SK-N-SH (cell line): ENCODE results near the gene MRPL57. TPM values are rescaled to one million over a fixed set of nuclear protein-coding genes. Genes with fewer than 3 reads are reported as not detected.

ENCODE experiments used
- CTCF ChIA-PET: fragments of 300-600, 350-600 bp; formaldehyde crosslinking; extraction: SDS; loops from one replicate; lab custom pipeline; 2021; lab: Yijun Ruan, JAX
- POLR2A ChIA-PET: fragments of 350-600 bp; sonication (Branson Sonifier 250); formaldehyde crosslinking; extraction: SDS; loops from one replicate; lab custom pipeline; 2020; ENCODE audit warnings: antibody characterized with exemption, inconsistent platforms; lab: Yijun Ruan, JAX
- DNase-seq: peaks from one replicate; pipeline ENCODE4 v3.0.0; 2012
- H2AFZ ChIP-seq: fragments of 200-600 bp; sonication (generic); 2 replicates; pipeline ENCODE4 v1.8.1; 2016; ENCODE audit warnings: antibody characterized with exemption, mild to moderate bottlenecking, low read depth
- H3F3A ChIP-seq: fragments of 200-600 bp; sonication (generic); replicated peaks from 2 replicates; pipeline ENCODE3; 2016; ENCODE audit warnings: antibody characterized with exemption, mild to moderate bottlenecking; ENCODE audit not compliant: insufficient read depth
- H3K27ac ChIP-seq, 2 experiments: fragments of 200-500 bp in 1 of 2; fragments of 200-600 bp in 1 of 2; sonication (Bioruptor generic) in 1 of 2; sonication (generic), shearing (Covaris generic) in 1 of 2; 2 replicates each; pipeline versions ENCODE4 v1.5.1 to v1.6.1; 2014 to 2016; ENCODE audit warnings: low read depth in 2 of 2, inconsistent platforms in 1 of 2, low read length in 1 of 2, mild to moderate bottlenecking in 1 of 2, mixed read lengths in 1 of 2
- H3K27me3 ChIP-seq: fragments of 200-600 bp; sonication (generic), shearing (Covaris generic); 2 replicates; pipeline ENCODE4 v1.6.1; 2016; ENCODE audit warnings: mixed run types; ENCODE audit not compliant: insufficient read depth
- H3K36me3 ChIP-seq, 2 experiments: fragments of 200-500 bp in 1 of 2; fragments of 200-600 bp in 1 of 2; sonication (Bioruptor generic) in 1 of 2; sonication (generic) in 1 of 2; replicated peaks in 1 of 2; 2 replicates each; pipeline versions ENCODE3 to v1.5.1; 2014 to 2016; ENCODE audit warnings: low read length in 1 of 2, mild to moderate bottlenecking in 1 of 2; ENCODE audit not compliant: insufficient read depth in 2 of 2, control insufficient read depth in 1 of 2
- H3K4me1 ChIP-seq, 2 experiments: fragments of 200-500 bp in 1 of 2; fragments of 200-600 bp in 1 of 2; sonication (Bioruptor generic) in 1 of 2; sonication (generic), shearing (Covaris generic) in 1 of 2; 2 replicates each; pipeline versions ENCODE4 v1.5.1 to v1.6.1; 2014 to 2016; ENCODE audit warnings: low read depth in 1 of 2, low read length in 1 of 2, mixed run types in 1 of 2; ENCODE audit not compliant: insufficient read depth in 2 of 2, control insufficient read depth in 1 of 2
- H3K4me2 ChIP-seq: fragments of 200-600 bp; sonication (generic), shearing (Covaris generic); 2 replicates; pipeline ENCODE4 v1.6.1; 2017; ENCODE audit warnings: mixed run types
- H3K4me3 ChIP-seq, 2 experiments: fragments of 200-500 bp in 1 of 2; fragments of 200-600 bp in 1 of 2; sonication (Bioruptor generic) in 1 of 2; sonication (generic), shearing (Covaris generic) in 1 of 2; 2 replicates each; pipeline versions ENCODE4 v1.5.1 to v1.8.1; 2014 to 2016; ENCODE audit warnings: low read depth in 2 of 2, inconsistent platforms in 1 of 2, low read length in 1 of 2, mild to moderate bottlenecking in 1 of 2, mixed read lengths in 1 of 2, moderate library complexity in 1 of 2
- H3K79me2 ChIP-seq: fragments of 200-600 bp; sonication (generic); 2 replicates; pipeline ENCODE4 v1.8.1; 2017; ENCODE audit warnings: mild to moderate bottlenecking; ENCODE audit not compliant: insufficient read depth
- H3K9ac ChIP-seq: fragments of 200-600 bp; sonication (generic); 2 replicates; pipeline ENCODE4 v1.6.1; 2017; ENCODE audit warnings: mixed run types
- H3K9me2 ChIP-seq: fragments of 200-600 bp; sonication (generic); 2 replicates; pipeline ENCODE4 v1.6.1; 2017; ENCODE audit warnings: mixed run types
- H3K9me3 ChIP-seq: fragments of 200-600 bp; sonication (generic); 2 replicates; pipeline ENCODE4 v1.6.1; 2017; ENCODE audit warnings: mixed run types, mild to moderate bottlenecking, moderate library complexity
- H4K20me1 ChIP-seq: fragments of 200-600 bp; sonication (generic); 2 replicates; pipeline ENCODE4 v1.6.1; 2017; ENCODE audit warnings: mild to moderate bottlenecking, mixed run types; ENCODE audit not compliant: insufficient read depth
- CHD2 ChIP-seq: fragments of 150-350 bp; IDR thresholded peaks from 2 replicates; pipeline ENCODE4 v1.6.1; 2018; ENCODE audit warnings: low read length; ENCODE audit not compliant: partially characterized antibody
- ELF1 ChIP-seq: IDR thresholded peaks from 2 replicates; pipeline ENCODE4 v1.4.0; 2012
- EP300 ChIP-seq, 2 experiments: IDR thresholded peaks; 2 replicates each; pipeline versions ENCODE4 v1.4.0 to v1.6.1; 2012; ENCODE audit warnings: borderline replicate concordance in 1 of 2, low read depth in 1 of 2, low read length in 1 of 2
- FOXJ3 ChIP-seq: sonication (generic); formaldehyde crosslinking; IDR thresholded peaks from 2 replicates; pipeline ENCODE4 v1.5.1; 2020; ENCODE audit warnings: mild to moderate bottlenecking, missing genetic modification reagents
- JUND ChIP-seq: IDR thresholded peaks from 2 replicates; pipeline ENCODE4 v1.4.0; 2012
- MEF2A ChIP-seq: IDR thresholded peaks from 2 replicates; pipeline ENCODE4 v1.4.0; 2012; ENCODE audit warnings: low read depth, borderline replicate concordance
- NFIC ChIP-seq: IDR thresholded peaks from 2 replicates; pipeline ENCODE4 v1.4.0; 2012; ENCODE audit warnings: borderline replicate concordance
- RAD21 ChIP-seq: IDR thresholded peaks from 2 replicates; pipeline ENCODE4 v1.6.1; 2012; ENCODE audit warnings: mild to moderate bottlenecking, low read length
- RFX5 ChIP-seq: IDR thresholded peaks from 2 replicates; pipeline ENCODE4 v1.6.1; 2012; ENCODE audit warnings: mild to moderate bottlenecking, improper control_type of control experiment, low read length
- TEAD4 ChIP-seq: IDR thresholded peaks from 2 replicates; pipeline ENCODE4 v1.4.0; 2012; ENCODE audit warnings: mild to moderate bottlenecking, borderline replicate concordance; ENCODE audit not compliant: insufficient read depth
- WGBS: methylation state at CpG from one replicate; pipeline ENCODE4 v1.1.6; 2017; ENCODE audit warnings: low lambda C conversion rate; 5-methylcytosine and 5-hydroxymethylcytosine counted together
- polyA plus RNA-seq, 3 experiments: library from polyadenylated mRNA; depleted of rRNA; stranded (reverse); fragments of >200 nt; gene quantifications; 2 replicates each; pipeline ENCODE4 v1.2.3, GENCODE V29; 2012
- small RNA-seq, 7 experiments: library from RNA; depleted of rRNA; stranded (forward); fragments of <200 nt; gene quantifications; one replicate each; pipeline ENCODE3, GENCODE V24; 2012
- TF ChIP-seq, protein P1 (sequence below): fragments of 150-350 bp; IDR thresholded peaks from 2 replicates; pipeline ENCODE4 v1.6.1; 2016; ENCODE audit warnings: mild to moderate bottlenecking, low read depth, low read length
- TF ChIP-seq, protein P2 (sequence below): IDR thresholded peaks from 2 replicates; pipeline ENCODE4 v1.4.0; 2012; ENCODE audit warnings: low read depth, borderline replicate concordance

MRPL57 gene
- polyA plus RNA-seq, 1 of the 3 experiments (the other 2 are of a cell fraction), result 19.9 TPM

DNA sequence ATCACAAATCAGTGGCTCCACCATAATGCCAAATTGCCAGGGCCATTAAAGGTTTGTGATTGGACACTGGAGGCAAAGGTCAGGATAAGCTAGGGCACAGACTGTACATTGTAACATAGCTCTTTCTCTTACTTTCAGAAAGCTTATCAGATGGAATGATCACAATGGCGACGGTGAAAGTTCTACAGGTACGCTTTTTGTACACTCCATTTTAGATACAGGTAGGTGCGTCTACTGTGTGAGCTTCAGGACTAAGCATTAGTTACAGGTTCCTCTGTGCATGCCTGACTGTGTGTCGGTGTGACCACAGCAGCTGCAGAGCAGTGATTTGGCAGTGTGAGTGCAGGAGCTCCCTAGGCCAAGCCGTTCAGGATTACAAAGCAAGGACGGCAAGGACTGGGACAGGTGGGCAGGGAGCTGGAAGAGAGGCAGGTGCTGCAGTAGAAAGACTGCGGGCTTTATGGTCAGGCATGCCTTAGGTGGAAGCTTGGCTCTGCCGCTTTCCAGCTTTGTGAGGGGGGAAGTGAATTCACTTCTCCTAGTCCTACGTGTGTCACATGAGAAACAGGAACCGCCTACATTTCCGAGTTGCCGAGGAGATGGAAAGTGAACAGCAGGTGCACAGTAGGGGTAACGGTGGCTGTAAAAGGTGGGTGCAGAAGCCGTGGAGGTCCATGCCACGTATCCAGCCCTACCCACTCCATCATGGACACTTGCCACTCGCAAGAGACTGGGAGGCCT, 49.6 kb downstream of the MRPL57 start:
- Histone ChIP-seq H3K79me2 (no peaks in the 10 kb centered on the region), H3K9me3 (0 out of 2 replicates have a peak, but pooled peaks cover 2% of the 10 kb centered on the region), H3K27me3 (peaks cover 7% of the 10 kb centered on the region; the same call in 1 of the 2 replicates), H3F3A (no peaks in the 10 kb centered on the region), H4K20me1 (no peaks in the 10 kb centered on the region), H2AFZ (no peak overlapping the region), H3K9ac (no peak overlapping the region)
- 41% methylated on average over 17 of the region's 17 CpGs for WGBS
- TF ChIP-seq FOXJ3 (CRISPR knock-in tag) (no peak), ELF1 (no peak)
- TF ChIP-seq, all 33 proteins: peak for 0
- no peak for DNase-seq
- H3K36me3 ChIP-seq, result no peaks in the 10 kb centered on the region
- H3K9me2 ChIP-seq, result no peaks in the 10 kb centered on the region
- H3K4me1 ChIP-seq, result no peaks in the 10 kb centered on the region; a peak in 1 of 4 replicates
- CTCF ChIA-PET, result interaction anchor here (0.7 to 1.1 kb wide), 2 partner anchors 20 to 49 kb away, joined by 3 read pairs; partner anchors contain the start of genes MRPL57 and SKA3
- H3K4me2 ChIP-seq, result no peak overlapping the region
- POLR2A ChIA-PET, result no interaction called here
- no peak overlapping the region for H3K4me3 ChIP-seq
- no peak overlapping the region for H3K27ac ChIP-seq

DNA sequence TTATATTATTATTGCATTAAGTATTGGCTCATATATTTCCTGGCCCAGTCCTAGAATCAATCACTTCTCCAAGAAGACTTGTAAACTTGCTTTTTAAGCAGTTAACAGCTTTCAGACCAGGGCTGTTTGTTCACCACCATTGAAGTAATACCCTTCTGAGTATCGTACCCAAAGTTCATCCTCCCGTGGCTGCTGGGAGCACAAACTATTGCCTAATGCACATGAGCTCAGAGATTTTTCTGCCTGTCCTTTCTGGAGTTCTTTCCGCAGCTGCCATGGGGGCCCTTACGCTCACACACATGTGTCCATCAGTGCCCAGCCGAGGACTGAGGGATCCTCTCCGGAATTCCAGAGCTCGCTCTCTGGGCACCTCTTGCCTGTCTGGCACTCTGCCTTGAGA, 51.5 kb downstream of the MRPL57 start:
- no peaks in the 10 kb centered on the region for H4K20me1 ChIP-seq
- no peaks in the 10 kb centered on the region for H3K9me2 ChIP-seq
- H3K27me3 ChIP-seq, result peaks cover 7% of the 10 kb centered on the region; the same call in 1 of the 2 replicates
- H3K4me2 ChIP-seq, result no peak overlapping the region
- no peak overlapping the region for H3K27ac ChIP-seq
- TF ChIP-seq, protein P1, sequence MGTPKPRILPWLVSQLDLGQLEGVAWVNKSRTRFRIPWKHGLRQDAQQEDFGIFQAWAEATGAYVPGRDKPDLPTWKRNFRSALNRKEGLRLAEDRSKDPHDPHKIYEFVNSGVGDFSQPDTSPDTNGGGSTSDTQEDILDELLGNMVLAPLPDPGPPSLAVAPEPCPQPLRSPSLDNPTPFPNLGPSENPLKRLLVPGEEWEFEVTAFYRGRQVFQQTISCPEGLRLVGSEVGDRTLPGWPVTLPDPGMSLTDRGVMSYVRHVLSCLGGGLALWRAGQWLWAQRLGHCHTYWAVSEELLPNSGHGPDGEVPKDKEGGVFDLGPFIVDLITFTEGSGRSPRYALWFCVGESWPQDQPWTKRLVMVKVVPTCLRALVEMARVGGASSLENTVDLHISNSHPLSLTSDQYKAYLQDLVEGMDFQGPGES, result no peak
- no peak for TF ChIP-seq MEF2A
- no peak for TF ChIP-seq JUND
- TF ChIP-seq TEAD4, result no peak
- no peak for TF ChIP-seq EP300 (IDR thresholded peaks at IDR 0.05; ENCODE audit: borderline replicate concordance in 1 of 2, low read depth in 1 of 2, low read length in 1 of 2)
- TF ChIP-seq RFX5, result no peak
- TF ChIP-seq RAD21, result no peak
- no peak for TF ChIP-seq NFIC
- TF ChIP-seq FOXJ3 (CRISPR knock-in tag), result no peak
- TF ChIP-seq, protein P2, sequence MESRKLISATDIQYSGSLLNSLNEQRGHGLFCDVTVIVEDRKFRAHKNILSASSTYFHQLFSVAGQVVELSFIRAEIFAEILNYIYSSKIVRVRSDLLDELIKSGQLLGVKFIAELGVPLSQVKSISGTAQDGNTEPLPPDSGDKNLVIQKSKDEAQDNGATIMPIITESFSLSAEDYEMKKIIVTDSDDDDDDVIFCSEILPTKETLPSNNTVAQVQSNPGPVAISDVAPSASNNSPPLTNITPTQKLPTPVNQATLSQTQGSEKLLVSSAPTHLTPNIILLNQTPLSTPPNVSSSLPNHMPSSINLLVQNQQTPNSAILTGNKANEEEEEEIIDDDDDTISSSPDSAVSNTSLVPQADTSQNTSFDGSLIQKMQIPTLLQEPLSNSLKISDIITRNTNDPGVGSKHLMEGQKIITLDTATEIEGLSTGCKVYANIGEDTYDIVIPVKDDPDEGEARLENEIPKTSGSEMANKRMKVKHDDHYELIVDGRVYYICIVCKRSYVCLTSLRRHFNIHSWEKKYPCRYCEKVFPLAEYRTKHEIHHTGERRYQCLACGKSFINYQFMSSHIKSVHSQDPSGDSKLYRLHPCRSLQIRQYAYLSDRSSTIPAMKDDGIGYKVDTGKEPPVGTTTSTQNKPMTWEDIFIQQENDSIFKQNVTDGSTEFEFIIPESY, result no peak
- no peak for TF ChIP-seq CHD2
- H3K4me3 ChIP-seq, result no peak overlapping the region
- H3F3A ChIP-seq, result no peaks in the 10 kb centered on the region
- no peaks in the 10 kb centered on the region for H3K36me3 ChIP-seq
- WGBS, result 46% methylated on average over 6 of the region's 7 CpGs
- H3K9ac ChIP-seq, result no peak overlapping the region
- no peak for DNase-seq
- H3K9me3 ChIP-seq, result no peaks in the 10 kb centered on the region
- POLR2A ChIA-PET, result no interaction called here
- H2AFZ ChIP-seq, result no peak overlapping the region
- no peaks in the 10 kb centered on the region for H3K79me2 ChIP-seq
- H3K4me1 ChIP-seq, result no peaks in the 10 kb centered on the region; a peak in 1 of 4 replicates
- CTCF ChIA-PET, result no interaction called here

Small RNA genes within 50 kb of the gene (small RNA-seq; reads per million reads assigned to genes)
- gene AL158032.1 (0 reads per million in 7 experiments), gene RF00086 (0 reads per million in 7 experiments)

Other genes starting within 250 kb of the MRPL57 start
- gene LATS2, start 115.1 kb upstream of the MRPL57 start, polyA plus RNA-seq (2012; rRNA removed), result 19.6 and 19.7 TPM in 2 replicates
- 36.6 and 36.8 TPM in 2 replicates for gene SAP18, start 36.5 kb upstream of the MRPL57 start, polyA plus RNA-seq (2012; rRNA removed)
- 5.9 and 6.4 TPM in 2 replicates for gene SKA3, start 106 bp upstream of the MRPL57 start, polyA plus RNA-seq (2012; rRNA removed)